ENCODE results near the gene STK32C.

The STK32C gene

GRCh38 chr10:132243141-132243540 lies 64.6 kb downstream of the STK32C start:
- DNase-seq = no peak

GRCh38 chr10:132242103-132242840 lies 65.5 kb downstream of the STK32C start:
- DNase-seq = no peak

GRCh38 chr10:132241496-132241895 lies 66.3 kb downstream of the STK32C start:
- no peak for DNase-seq

GRCh38 chr10:132241086-132241485 lies 66.7 kb downstream of the STK32C start:
- DNase-seq = no peak

- no peak for DNase-seq
Measured at GRCh38 chr10:132240581-132240980, 67.2 kb downstream of the STK32C start.

- no peak for DNase-seq
Measured at GRCh38 chr10:132240156-132240555, 67.6 kb downstream of the STK32C start.

- DNase-seq = no peak
Measured at GRCh38 chr10:132239126-132240031, 68.4 kb downstream of the STK32C start.

- no peak for DNase-seq
Measured at GRCh38 chr10:132238371-132239125, 69.2 kb downstream of the STK32C start.

- no peak for DNase-seq
Measured at GRCh38 chr10:132237871-132238270, 69.9 kb downstream of the STK32C start.

- DNase-seq = no peak
Measured at GRCh38 chr10:132237396-132237795, 70.4 kb downstream of the STK32C start.

- no peak for DNase-seq
Measured at GRCh38 chr10:132236881-132237280, 70.9 kb downstream of the STK32C start.

- DNase-seq = no peak
Measured at GRCh38 chr10:132236161-132236560, 71.6 kb downstream of the STK32C start.

GRCh38 chr10:132234860-132235259 lies 72.9 kb downstream of the STK32C start:
- no peak for DNase-seq

- DNase-seq = no peak
Measured at GRCh38 chr10:132233501-132234085, 74.2 kb downstream of the STK32C start.

GRCh38 chr10:132232981-132233380 lies 74.8 kb downstream of the STK32C start:
- DNase-seq = no peak

GRCh38 chr10:132232023-132232951 lies 75.5 kb downstream of the STK32C start:
- DNase-seq = no peak

GRCh38 chr10:132231656-132232022 lies 76.1 kb downstream of the STK32C start:
- DNase-seq = no peak

GRCh38 chr10:132230557-132231210 lies 77.1 kb downstream of the STK32C start:
- no peak for DNase-seq

- DNase-seq = no peak
Measured at GRCh38 chr10:132229834-132230556, 77.8 kb downstream of the STK32C start.

GRCh38 chr10:132229096-132229495 lies 78.7 kb downstream of the STK32C start:
- no peak for DNase-seq

GRCh38 chr10:132228616-132229015 lies 79.1 kb downstream of the STK32C start:
- DNase-seq = no peak
